ENCODE measurements around the gene UBE2C.

GRCh38 chr20:45823949-45824835, 11.7 kb downstream of the UBE2C start:
- TF ChIP-seq ARNTL (CRISPR knock-in tag; IDR thresholded peaks at IDR 0.05; ENCODE audit: borderline replicate concordance, low read depth) (no peak), ZFP30 (CRISPR knock-in tag; IDR thresholded peaks at IDR 0.05) (no peak), RARB (CRISPR knock-in tag; IDR thresholded peaks at IDR 0.05) (no peak)

All from SK-N-SH treated with all-trans-retinoic acid at 6 μM for 48 hours (cell line).